Activated CD8-positive, alpha-beta memory T cell treated with anti-CD3 and anti-CD28 coated beads for 36 hours (primary cell): ENCODE measurements around the gene SGK1. TPM values are rescaled to one million over a fixed set of nuclear protein-coding genes. Genes with fewer than 3 reads are reported as not detected.
"Not testable (repeated sequence)": the region's sequence is repeated elsewhere in the genome, so short reads cannot be mapped to it uniquely, and the experiment has no call there.

ENCODE experiments used
- CTCF ChIA-PET: fragments of 350-600 bp; sonication (Branson Sonifier 250); formaldehyde crosslinking; loops from one replicate; lab custom pipeline; 2021; ENCODE audit warnings: antibody characterized with exemption; lab: Charles Lee
- POLR2A ChIA-PET: fragments of 350-600 bp; sonication (Branson Sonifier 250); formaldehyde crosslinking; loops from one replicate; lab custom pipeline; 2021; ENCODE audit warnings: antibody characterized with exemption; lab: Charles Lee
- total RNA-seq, 2 experiments: library from RNA; stranded (reverse); gene quantifications; one replicate each; pipeline ENCODE4 v1.2.3, GENCODE V29; 2021

SGK1 gene
- total RNA-seq, 2 experiments from 2014 or later = 55.8 to 60.2 TPM

DNA sequence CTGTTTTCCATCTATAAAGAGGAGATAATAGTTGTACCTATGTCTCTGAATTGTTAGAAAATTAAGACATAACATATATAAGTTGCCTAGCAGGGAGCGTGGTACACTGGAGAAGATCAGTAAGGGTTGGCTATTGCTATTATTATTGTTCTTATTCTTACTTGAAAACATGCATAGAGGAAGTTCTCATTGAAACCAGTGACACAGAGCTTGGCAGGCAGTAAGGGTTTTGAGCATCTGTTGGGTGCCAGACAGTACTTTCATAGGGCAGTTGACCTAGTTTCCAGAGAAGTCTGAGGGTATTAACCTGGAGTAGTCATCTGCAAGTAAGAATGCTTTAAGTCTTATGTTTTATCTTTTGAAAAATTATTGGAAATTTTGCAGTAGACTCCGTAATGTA lies 13.3 kb upstream of the SGK1 start:
- CTCF ChIA-PET = no interaction called here
- POLR2A ChIA-PET = no interaction called here

DNA sequence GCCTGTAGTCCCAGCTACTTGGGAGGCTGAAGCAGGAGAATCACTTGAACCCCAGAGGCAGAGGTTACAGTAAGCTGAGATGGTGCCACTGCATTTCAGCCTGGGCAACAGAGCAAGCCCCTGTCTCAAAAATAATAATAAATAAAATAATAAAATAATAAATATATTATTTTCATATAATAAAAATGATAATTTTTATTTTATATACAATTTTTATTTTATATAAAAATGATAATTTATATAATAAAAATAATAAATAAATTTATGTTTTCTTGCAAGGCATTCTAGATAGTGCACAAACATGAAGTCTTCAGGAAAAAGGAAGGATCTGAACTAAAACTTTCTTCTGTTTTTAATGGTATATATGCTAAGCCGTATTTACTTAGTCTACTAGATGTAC lies 12.6 kb upstream of the SGK1 start:
- POLR2A ChIA-PET = no interaction called here
- CTCF ChIA-PET = no interaction called here

DNA sequence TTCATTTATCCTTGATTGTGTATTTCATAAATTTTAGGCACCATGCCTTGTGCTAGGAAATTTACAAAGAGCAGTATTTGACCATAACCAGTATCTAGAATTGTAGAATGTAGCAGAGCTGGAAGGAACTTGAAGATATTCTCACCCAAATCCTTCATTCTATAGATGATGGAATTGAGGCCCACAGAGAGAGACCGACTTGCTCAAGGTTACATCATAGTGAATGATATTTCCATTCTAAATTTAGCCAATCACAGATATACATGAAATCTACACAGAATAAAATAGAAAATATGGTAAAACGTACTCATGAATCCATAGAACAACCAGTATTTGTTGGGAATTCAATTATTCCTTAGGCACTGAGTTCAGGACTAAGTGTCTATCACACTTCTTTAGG lies 10.9 kb upstream of the SGK1 start:
- POLR2A ChIA-PET = no interaction called here
- CTCF ChIA-PET = no interaction called here

DNA sequence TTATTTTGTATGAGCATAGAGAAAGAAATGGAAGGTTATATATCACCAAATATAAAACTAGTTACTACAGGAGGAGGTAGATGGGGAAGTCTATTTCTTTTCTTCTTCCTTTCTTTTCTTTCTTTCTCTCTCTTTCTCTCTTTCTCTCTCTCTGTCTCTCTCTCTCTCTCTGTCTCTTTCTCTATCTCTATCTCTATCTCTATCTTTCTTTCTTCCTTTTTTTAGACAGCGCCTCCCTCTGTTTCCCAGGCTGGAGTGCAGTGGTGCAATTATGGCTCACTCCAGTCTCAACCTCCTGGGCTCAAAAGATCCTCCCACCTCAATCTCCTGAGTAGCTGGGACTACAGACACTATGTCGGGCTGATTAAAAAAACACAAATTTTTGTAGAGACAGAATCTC lies 10.2 kb upstream of the SGK1 start:
- CTCF ChIA-PET = no interaction called here

DNA sequence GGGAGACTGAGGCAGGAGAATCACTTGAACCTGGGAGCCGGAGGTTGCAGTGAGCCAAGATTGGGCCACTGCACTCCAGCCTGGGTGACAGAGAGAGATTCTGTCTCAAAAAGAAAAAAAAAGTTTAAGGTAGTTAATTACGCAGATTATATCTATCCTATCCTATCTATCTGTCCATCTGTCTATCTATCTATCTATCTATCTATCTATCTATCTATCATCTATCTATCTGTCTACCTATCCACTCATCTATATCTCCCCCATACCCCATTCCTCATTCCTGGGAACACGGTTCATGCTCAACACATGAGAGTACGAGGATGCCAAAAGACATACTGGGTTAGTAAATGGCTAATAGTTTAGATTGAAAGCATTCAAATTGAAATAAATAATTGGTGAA lies 8.3 kb upstream of the SGK1 start:
- CTCF ChIA-PET, POLR2A ChIA-PET: not testable (repeated sequence)

More for the DNA sequence above, 10.2 kb upstream of the SGK1 start:
- POLR2A ChIA-PET = no interaction called here

DNA sequence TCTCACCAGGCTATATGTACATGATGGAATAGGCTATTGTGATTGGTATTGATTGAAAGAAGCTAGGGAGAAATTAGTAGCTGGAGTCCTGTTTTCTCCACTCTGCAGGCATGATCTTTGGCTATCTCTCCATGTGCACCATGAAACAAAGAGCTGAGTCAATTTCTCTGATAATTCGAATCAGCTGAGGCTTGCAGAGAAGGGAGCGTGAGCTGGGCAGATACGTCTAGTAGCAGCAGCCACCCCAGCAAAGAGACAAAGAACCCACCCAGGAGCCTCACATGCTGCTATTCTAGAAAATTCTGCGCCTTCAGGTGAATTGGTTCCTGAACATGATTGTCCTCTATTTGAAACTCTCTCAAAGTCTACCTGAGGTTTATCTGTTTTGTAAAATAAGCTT lies 6.9 kb upstream of the SGK1 start:
- POLR2A ChIA-PET = no interaction called here
- CTCF ChIA-PET = no interaction called here

DNA sequence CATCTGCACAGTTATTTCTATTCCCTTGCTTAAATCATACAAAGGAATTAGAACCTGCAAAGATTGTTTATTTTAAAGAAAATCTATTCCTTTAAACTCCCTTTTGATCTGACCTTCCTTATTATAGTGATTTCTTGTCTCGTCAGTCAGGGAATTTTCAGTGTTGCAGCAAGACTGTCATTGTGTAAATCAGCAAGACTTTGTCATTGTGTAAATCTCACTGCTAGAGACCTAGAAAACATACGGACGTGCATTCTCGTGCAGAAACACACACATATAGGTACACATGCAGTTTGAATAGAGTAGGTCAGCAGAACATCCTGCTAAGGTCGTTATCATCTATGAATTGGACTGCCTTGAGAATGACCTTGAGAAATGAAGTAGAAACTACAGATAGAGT lies 6.2 kb upstream of the SGK1 start:
- POLR2A ChIA-PET = no interaction called here
- CTCF ChIA-PET = no interaction called here

DNA sequence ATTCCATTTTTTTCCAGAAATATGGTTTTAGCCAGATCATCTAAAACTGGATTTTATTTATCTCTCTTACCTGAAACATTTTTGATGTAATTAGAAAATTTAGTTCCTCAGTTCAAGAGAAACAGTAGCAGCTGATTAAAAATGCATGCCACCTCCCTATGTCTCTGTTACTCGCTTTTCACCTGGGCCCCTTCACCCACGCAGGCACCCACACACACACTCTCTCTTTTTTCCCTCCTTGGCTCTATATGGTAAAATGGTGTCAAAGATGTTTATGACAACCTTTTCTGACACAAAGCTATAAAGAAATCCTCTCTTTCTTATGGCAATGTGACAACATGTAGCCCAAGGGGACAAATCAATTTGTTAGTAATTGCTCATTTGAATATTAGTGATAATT lies 5.8 kb upstream of the SGK1 start:
- POLR2A ChIA-PET = no interaction called here

DNA sequence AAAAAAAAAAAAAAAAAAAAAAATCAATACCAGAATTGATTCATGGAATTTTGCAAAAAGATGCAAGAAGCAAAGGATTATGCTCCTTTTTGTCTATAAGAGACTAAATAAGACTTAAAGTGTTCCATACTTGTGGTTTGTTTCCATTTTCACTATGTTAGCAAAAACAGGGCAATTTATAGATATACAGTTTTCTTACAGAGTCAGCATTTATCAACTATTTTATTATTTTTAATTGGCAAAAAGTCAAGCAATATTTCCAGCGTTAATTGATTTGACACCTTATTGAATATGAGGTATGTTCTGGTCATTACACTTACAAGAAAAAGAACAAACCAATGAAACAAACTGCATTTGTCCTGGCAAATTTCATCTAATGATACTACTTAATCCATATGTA lies 5.4 kb upstream of the SGK1 start:
- ChIA-PET POLR2A (no interaction called here), CTCF (no interaction called here)

More for the DNA sequence above, 5.8 kb upstream of the SGK1 start:
- CTCF ChIA-PET = no interaction called here

DNA sequence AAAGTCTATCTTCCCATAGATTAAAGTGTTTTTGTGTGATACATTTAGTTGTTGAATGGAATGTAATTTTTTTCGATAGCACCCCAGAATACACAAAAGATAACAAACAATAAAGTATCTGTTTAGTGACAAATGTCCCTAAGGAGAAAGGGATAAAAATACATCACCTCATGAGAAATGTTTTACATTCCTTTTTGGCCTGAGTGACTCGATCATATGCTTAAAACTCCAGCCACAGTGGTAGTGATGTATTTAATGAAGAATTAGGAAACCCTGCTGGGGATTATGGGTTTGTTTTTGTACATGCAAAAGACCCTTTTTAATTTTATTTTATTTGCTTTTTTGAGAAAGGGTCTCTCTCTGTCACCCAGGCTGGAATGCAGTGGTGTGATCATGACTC lies 4.3 kb upstream of the SGK1 start:
- ChIA-PET CTCF (no interaction called here), POLR2A (no interaction called here)

DNA sequence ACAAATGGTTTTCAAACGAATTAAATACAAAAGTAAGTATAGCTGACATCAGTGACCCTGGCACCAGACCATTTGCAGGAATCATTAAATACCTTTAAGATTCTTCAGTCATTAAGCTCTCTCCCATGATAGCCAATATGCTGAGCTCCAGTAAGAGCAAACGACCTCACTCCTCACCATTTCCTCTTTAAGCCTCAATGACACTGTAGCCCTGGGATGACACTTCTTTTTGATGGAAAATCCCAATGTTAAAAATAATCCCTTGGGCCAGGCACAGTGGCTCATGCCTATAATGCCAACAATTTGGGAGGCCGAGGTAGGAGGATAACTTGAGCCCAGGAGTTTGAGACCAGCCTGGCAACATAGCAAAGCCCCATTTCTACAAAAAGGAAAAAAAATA lies 3.3 kb upstream of the SGK1 start:
- POLR2A ChIA-PET = no interaction called here
- CTCF ChIA-PET = no interaction called here

DNA sequence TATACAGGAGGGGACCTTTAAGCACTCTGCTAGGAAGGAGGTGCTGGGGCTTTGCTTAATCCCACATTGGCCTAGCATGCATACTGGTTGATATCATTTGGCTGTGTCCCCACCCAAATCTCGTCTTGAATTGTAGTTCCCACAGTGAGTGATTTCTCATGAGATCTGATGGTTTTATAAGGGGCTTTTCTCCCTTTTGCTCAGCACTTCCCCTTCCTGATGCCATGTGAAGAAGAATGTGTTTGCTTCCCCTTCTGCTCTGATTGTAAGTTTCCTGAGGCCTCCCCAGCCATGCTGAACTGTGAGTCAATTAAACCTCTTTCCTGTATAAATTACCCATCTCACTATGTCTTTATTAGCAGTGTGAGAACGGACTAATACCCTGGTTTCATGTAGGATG lies 1.8 kb upstream of the SGK1 start:
- CTCF ChIA-PET, POLR2A ChIA-PET: not testable (repeated sequence)

DNA sequence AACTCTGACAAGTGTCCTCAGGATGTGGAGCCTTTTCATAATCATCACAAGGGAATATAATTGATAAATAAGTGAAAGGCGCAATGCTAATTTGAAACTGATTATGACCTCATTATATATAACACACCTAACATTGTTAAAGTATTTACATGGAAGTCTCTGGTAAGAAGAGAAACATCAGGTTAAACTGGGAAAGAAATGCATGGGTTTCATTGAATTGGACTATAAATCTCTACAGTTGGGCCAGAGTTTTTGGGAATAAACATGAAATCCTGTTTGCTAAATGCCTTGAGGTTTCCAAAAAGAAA lies 1.0 kb upstream of the SGK1 start:
- ChIA-PET POLR2A (no interaction called here), CTCF (interaction anchor here (1.0 kb wide), 1 partner anchor 28 kb away, joined by 3 read pairs; no protein-coding TSS in a partner anchor)

DNA sequence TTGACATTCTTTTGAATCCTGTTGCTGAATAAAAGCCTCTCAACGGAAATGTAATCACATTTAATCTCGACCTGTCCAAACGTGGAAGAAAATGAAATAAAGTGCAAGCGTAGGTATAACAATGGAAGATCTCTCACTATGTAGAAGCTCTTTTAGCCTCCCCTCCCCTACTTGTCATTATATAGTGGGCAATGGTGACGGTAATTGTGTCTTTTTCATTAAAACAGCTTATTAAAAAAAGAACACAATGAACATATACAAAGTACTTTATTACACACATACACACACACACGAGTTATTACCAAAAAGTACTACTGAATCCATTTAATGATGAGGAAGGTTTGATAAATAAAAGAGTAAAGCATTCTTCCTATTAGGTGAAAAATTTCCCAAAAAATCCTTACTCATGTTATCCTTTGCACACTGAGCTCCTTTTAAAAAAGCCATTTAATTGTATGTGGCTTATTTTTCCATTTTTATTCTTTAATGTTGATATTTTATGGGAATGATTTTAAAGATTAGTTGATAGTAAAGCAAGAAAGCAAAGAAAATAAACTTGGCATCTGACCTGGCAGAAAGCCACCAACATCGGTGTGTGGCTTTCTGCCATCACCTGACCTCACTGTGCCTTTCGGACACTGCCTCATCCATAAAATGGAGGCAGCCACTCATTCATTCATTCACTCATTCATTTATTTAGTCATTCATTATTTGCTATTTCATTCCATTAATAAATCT lies 493 bp upstream of the SGK1 start:
- ChIA-PET CTCF (interaction anchor here (0.5 to 1.0 kb wide), 2 partner anchors 29 to 63 kb away, joined by 3 read pairs; no protein-coding TSS in a partner anchor), POLR2A (interaction anchor here (0.6 kb wide), 1 partner anchor 30 kb away, joined by 3 read pairs; no protein-coding TSS in a partner anchor)

DNA sequence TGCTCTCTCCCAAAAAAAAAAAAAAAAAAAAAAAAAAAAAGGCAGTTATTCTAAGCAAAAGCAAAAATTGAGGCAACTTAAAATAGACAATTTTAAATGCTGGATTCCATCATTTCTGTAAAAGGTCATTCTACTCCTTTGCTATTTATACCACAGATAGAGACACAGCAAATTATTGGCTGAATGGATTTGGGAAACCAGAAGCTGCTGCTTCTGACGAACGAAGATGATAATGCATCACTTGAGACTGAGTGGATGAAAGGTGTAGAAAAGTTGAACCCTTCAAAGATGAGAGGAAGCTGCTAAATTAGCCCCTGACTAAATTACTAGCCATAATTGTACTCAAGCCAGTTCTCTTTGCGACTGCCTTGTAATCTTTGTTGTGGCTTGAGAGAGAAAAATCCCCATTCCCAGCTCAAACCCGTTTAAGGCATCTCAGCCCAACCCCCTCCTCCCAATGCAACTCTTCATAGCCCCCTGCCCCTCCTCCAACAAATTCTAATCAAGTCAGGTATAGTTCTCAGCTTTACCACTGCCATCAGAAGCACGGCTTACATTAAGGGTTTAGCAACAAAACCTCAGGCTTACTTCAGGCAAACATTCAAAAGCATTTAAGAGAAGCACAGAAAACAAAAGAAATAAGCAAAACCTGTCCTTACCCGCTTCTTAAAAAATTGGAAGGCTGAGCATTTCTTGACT lies 1.0 kb downstream of the SGK1 start:
- ChIA-PET CTCF (no interaction called here), POLR2A (no interaction called here)

DNA sequence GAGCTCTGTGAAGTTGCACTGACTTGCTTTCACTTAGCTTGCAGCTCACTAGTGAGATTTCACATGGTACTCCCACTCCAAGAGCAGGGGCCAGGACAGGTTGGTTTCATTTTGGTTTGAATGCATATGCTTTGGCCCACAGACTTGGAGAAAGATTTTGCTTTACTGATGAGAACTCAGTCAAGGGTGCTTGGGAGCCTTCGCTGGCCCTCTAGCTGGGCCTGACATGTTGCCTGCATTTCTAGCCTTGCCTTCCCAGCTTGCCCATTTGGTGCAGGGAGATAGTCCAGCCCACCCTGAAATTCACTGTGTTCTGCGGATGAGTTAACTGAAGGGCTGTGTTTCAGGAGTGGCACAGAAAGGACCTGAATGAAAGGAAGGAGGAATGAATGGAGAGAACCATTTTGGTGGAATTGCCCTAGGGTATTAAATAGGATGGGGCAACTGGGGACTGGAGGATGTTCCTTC lies 1.9 kb downstream of the SGK1 start:
- ChIA-PET POLR2A (no interaction called here), CTCF (no interaction called here)

DNA sequence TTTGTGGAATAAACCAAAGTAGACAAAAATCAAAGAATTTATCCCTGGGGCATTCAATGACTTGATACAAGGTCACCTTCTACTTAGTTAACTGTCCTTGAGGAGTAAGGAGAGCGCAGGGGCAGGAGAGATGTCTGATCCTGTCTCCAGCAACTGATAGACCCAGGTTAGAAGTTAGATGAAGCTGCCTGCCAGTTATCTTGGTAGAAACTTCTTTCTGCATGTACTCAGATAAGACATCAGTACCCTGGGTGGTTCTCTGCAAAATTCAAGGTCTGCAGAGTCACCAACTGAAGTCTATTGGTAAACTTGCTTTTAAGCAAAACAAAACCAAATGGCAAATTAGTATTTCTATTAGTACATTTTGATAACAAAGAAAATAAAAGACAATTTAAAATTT lies 2.7 kb downstream of the SGK1 start:
- ChIA-PET CTCF (no interaction called here), POLR2A (no interaction called here)

DNA sequence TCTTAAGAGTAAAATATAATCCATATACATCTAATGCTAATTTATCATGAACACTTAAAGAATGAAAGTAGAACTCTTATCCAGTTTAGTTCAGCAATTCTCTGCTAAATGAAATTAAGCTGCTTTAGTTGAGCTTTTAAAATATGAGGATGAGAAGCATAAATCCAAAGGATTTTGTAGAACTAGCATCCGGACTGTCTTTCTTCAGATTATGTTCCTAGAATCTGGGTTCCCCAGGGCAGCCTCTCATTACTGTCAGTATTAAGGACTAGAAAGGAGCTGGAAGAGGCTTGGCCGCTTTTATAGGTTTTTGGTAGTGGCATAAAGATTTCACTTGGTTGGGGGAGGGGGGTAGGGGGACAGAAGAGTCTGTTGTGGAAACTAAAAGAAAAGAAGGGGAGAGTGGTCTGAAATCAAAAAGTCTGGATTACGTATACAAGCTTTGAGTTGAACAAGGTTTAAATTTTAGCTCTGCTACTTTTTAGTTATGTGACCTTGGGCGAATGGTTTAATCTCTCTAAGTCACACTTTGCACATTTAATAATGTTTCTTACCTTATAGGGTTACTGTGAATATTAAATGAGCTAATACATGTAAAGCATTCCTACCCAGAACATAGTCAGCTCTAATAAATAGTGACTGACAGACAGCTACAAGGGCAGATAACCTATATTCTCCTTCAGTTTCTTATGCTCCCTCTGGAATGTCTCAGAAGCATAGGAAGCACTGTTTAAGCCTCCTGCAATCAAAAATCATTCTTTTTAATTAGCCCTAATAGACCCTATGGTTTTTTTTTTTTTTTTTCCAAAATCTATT lies 3.7 kb downstream of the SGK1 start:
- POLR2A ChIA-PET = no interaction called here

DNA sequence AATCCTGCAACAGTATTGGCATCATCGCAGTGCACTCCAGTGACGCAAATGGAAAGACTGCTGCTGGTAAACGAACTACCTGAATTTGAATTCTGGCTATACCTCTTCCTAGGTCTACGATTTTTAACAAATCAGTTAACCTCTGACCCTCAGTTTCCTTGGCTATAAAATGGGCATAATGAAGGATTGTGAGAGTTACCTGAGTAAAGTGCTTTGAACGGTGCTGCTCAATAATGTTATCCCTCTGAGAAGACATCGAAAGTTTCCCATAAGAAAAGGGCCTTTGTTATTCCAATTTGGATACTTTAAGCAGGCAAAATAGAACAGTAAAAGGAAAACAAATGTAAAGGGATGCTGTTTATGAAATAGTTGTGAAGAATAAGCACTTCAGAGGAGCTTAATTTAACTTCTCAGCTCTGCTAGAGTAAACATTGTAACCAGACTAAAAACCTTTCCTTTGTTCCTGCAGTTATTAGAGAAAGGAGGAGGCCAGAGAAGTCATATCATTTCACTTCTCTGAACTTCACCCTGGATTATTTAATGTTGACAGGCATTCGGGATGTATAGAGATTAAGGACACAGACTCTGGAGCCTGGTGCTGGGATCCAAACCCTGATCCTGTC lies 5.8 kb downstream of the SGK1 start:
- CTCF ChIA-PET = no interaction called here
- POLR2A ChIA-PET = no interaction called here

More for the DNA sequence above, 3.7 kb downstream of the SGK1 start:
- CTCF ChIA-PET = no interaction called here

DNA sequence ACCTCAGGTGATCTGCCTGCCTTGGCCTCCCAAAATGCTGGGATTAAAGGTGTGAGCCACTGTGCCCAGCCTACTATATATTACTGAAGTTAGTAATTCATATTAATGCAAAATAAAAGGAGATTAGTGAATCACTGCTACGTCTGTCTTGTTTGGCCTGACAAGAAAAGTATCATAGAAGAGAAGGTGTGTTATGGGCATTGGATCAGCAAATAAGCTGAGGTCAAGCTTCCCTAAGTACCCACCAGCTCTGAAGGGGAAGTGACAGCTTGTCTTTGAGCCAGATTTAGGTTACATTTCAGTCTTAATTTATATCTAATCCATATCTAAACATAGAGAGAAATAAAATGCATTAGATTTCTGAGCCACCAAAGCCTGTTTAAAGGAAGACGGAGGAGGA lies 7.1 kb downstream of the SGK1 start:
- ChIA-PET CTCF (no interaction called here), POLR2A (no interaction called here)
